A673 (cell line): Measurements from ENCODE around the gene BPIFB2. TPM values are rescaled to one million over a fixed set of nuclear protein-coding genes. Genes with fewer than 3 reads are reported as not detected.

Experiments
- BruUV-seq: library from RNA; stranded (reverse); fragments of 400-500 nt; replicated peaks from 2 replicates; lab custom pipeline; 2021; lab: Mats Ljungman, UMichigan
- CTCF ChIA-PET: fragments of 300-600 bp; sonication (Branson Sonifier 250); formaldehyde crosslinking; loops from one replicate; lab custom pipeline; 2022; ENCODE audit warnings: antibody characterized with exemption; lab: Charles Lee
- POLR2A ChIA-PET: fragments of 300-600 bp; sonication (Branson Sonifier 250); formaldehyde crosslinking; loops from one replicate; lab custom pipeline; 2022; ENCODE audit warnings: antibody characterized with exemption; ENCODE audit not compliant: low non-redundant PET; lab: Charles Lee
- DNase-seq: peaks from one replicate; pipeline ENCODE4 v3.0.0-alpha.2; 2015; ENCODE audit warnings: low spot score
- H3K27ac ChIP-seq: fragments of 200-600 bp; sonication (generic); 2 replicates; pipeline ENCODE4 v1.5.1; 2016; ENCODE audit warnings: mixed run types, low read depth, mild to moderate bottlenecking, mixed read lengths, antibody characterized with exemption, low read length; ENCODE audit not compliant: poor library complexity, severe bottlenecking
- H3K27me3 ChIP-seq: fragments of 200-600 bp; sonication (generic); replicated peaks from 2 replicates; pipeline ENCODE4 v1.6.1; 2017; ENCODE audit warnings: mixed run types, low read depth, mild to moderate bottlenecking, mixed read lengths, antibody characterized with exemption, low read length; ENCODE audit not compliant: insufficient read depth, poor library complexity
- H3K36me3 ChIP-seq: fragments of 200-600 bp; sonication (generic); 2 replicates; pipeline ENCODE4 v1.6.1; 2016; ENCODE audit warnings: mixed run types, mild to moderate bottlenecking, mixed read lengths, antibody characterized with exemption, low read length; ENCODE audit not compliant: insufficient read depth, poor library complexity, severe bottlenecking
- H3K4me1 ChIP-seq: fragments of 200-600 bp; sonication (generic); 2 replicates; pipeline ENCODE4 v1.6.1; 2017; ENCODE audit warnings: mixed run types, mild to moderate bottlenecking, mixed read lengths, antibody characterized with exemption, low read length; ENCODE audit not compliant: insufficient read depth, poor library complexity, severe bottlenecking
- H3K4me3 ChIP-seq: fragments of 200-600 bp; sonication (generic); 2 replicates; pipeline ENCODE4 v1.5.1; 2016; ENCODE audit warnings: low read depth, mixed run types, mild to moderate bottlenecking, mixed read lengths, low read length; ENCODE audit not compliant: poor library complexity, severe bottlenecking
- H3K9me3 ChIP-seq: fragments of 200-600 bp; sonication (generic); 2 replicates; pipeline ENCODE4 v1.6.1; 2016; ENCODE audit warnings: mixed run types, low read depth, mild to moderate bottlenecking, mixed read lengths, antibody characterized with exemption, low read length; ENCODE audit not compliant: poor library complexity, severe bottlenecking
- CTCF ChIP-seq: fragments of 300-800, 200-600 bp; sonication (generic); conservative IDR thresholded peaks from 2 replicates; pipeline ENCODE4 v1.5.1; 2017; ENCODE audit warnings: low read depth, mild to moderate bottlenecking, antibody characterized with exemption, low read length, moderate library complexity, mixed read lengths
- EZH2 ChIP-seq: fragments of 200-600 bp; sonication (generic); IDR thresholded peaks from 2 replicates; pipeline ENCODE4 v1.6.1; 2017; ENCODE audit warnings: borderline replicate concordance, low read depth, mild to moderate bottlenecking, mixed read lengths, antibody characterized with exemption, low read length; ENCODE audit not compliant: poor library complexity, severe bottlenecking
- intact Hi-C: fragments of 100-400 bp; cut with micrococcal nuclease; formaldehyde crosslinking; loops from one replicate; pipeline ENCODE4 v1.10.0; 2022; ENCODE audit not compliant: unreplicated experiment
- total RNA-seq: library from RNA; stranded (reverse); gene quantifications from 2 replicates; pipeline ENCODE4 v1.2.3, GENCODE V29; 2021

Gene BPIFB2
- total RNA-seq, 1 experiment from 2014 or later: not detected

- Histone ChIP-seq H3K27ac (no peak overlapping the region), H3K9me3 (peaks cover 10% of the 10 kb centered on the region), H3K36me3 (no peaks in the 10 kb centered on the region), H3K4me3 (no peak overlapping the region), H3K4me1 (no peaks in the 10 kb centered on the region), H3K27me3 (no peaks in the 10 kb centered on the region)
- TF ChIP-seq EZH2 (no peak), CTCF (no peak)
- ChIA-PET POLR2A (no interaction called here), CTCF (no interaction called here)
- intact Hi-C loops: no loop called here
- no peak for DNase-seq
- BruUV-seq: no TSS peak
Measured at GRCh38 chr20:32959351-32960221, 47.9 kb upstream of the BPIFB2 start.

GRCh38 chr20:32960222-32960518 is 47.3 kb upstream of the BPIFB2 start:
- Histone ChIP-seq H3K4me3 (no peak overlapping the region), H3K27ac (no peak overlapping the region), H3K4me1 (no peaks in the 10 kb centered on the region), H3K36me3 (no peaks in the 10 kb centered on the region), H3K9me3 (peaks cover 10% of the 10 kb centered on the region), H3K27me3 (no peaks in the 10 kb centered on the region)
- ChIA-PET POLR2A (no interaction called here), CTCF (no interaction called here)
- no peak for TF ChIP-seq EZH2
- TF ChIP-seq CTCF: no peak
- no peak for DNase-seq
- intact Hi-C loops: no loop called here
- BruUV-seq: no TSS peak

- intact Hi-C loops: no loop called here
- Histone ChIP-seq H3K9me3 (peaks cover 10% of the 10 kb centered on the region), H3K27me3 (no peaks in the 10 kb centered on the region), H3K4me3 (no peak overlapping the region), H3K36me3 (no peaks in the 10 kb centered on the region), H3K27ac (no peak overlapping the region), H3K4me1 (no peaks in the 10 kb centered on the region)
- CTCF ChIA-PET: no interaction called here
- TF ChIP-seq EZH2 (no peak), CTCF (no peak)
- no peak for DNase-seq
- BruUV-seq: no TSS peak
- POLR2A ChIA-PET: no interaction called here
Measured at GRCh38 chr20:32960849-32961731, 46.4 kb upstream of the BPIFB2 start.
